ENCODE measurements around the gene PRKX. TPM values are rescaled to one million over a fixed set of nuclear protein-coding genes. Genes with fewer than 3 reads are reported as not detected.
A peak's percentile ranks its signal among the peaks of the same experiment; 100 is the strongest.

Gene PRKX
- total RNA-seq (2016; rRNA removed; fragmentation: Illumina TruSeq; extraction: Trizol) (0.15 and 0.22 TPM in 2 replicates), polyA plus RNA-seq (2011; rRNA removed) (0.01 and 0.08 TPM in 2 replicates), polyA minus RNA-seq (2011; rRNA and poly(A)+ RNA removed; ENCODE audit: low replicate concordance) (0.02 and 14.2 TPM in 2 replicates), Bru-seq, nascent RNA (percentile 8 among the genes with signal in this experiment), BruChase-seq, experiment 1, labeled RNA remaining after a 6-hour chase (percentile 8 among the genes with signal in this experiment), BruChase-seq, experiment 2, labeled RNA remaining after a 2-hour chase (percentile 8 among the genes with signal in this experiment)
- total RNA-seq (2016; cell fraction: cytosol; rRNA removed; fragmentation: Illumina TruSeq; extraction: Trizol; ENCODE audit: low read depth): not detected in 2 replicates
- total RNA-seq (2016; cell fraction: insoluble cytoplasmic fraction; rRNA removed; fragmentation: Illumina TruSeq; extraction: Trizol): 0.17 TPM in 1 of 2 replicates, not detected in the other
- not detected in 2 replicates for total RNA-seq (2016; cell fraction: membrane; rRNA removed; fragmentation: Illumina TruSeq; extraction: Trizol)
- total RNA-seq (2016; cell fraction: nucleus; rRNA removed; fragmentation: Illumina TruSeq; extraction: Trizol): not detected in 2 replicates
- 0.03 and 0.09 TPM in 2 replicates for polyA plus RNA-seq (2011; cell fraction: cytosol; rRNA removed)
- polyA plus RNA-seq (2011; cell fraction: nucleus; rRNA removed): 0.03 and 0.19 TPM in 2 replicates
- 0.03 and 0.11 TPM in 2 replicates for polyA plus RNA-seq (2012)
- polyA plus RNA-seq (2016; cell fraction: cytosol; fragmentation: Illumina TruSeq; extraction: Trizol; ENCODE audit: low read depth): not detected in 2 replicates
- 0.41 TPM in 1 of 2 replicates, not detected in the other for polyA plus RNA-seq (2016; cell fraction: insoluble cytoplasmic fraction; fragmentation: Illumina TruSeq; extraction: Trizol; ENCODE audit: low read depth)
- 0.19 TPM in 1 of 2 replicates, not detected in the other for polyA plus RNA-seq (2016; cell fraction: membrane; fragmentation: Illumina TruSeq; extraction: Trizol; ENCODE audit: low read depth)
- 0.57 and 0.68 TPM in 2 replicates for polyA plus RNA-seq (2016; cell fraction: nucleus; fragmentation: Illumina TruSeq; extraction: Trizol; ENCODE audit: insufficient read depth, low read depth)
- polyA minus RNA-seq (2011; cell fraction: cytosol; rRNA and poly(A)+ RNA removed): 0.26 TPM in 1 of 2 replicates, not detected in the other
- 0.12 TPM in 1 of 2 replicates, not detected in the other for polyA minus RNA-seq (2011; cell fraction: nucleus; rRNA and poly(A)+ RNA removed)
- long read RNA-seq, experiment 1: 0 reads
- long read RNA-seq, experiment 2: 0 reads

GRCh38 chrX:3713225-3713936 is at the start of gene PRKX:
Gene PRKX, minus strand, starts transcription at chrX:3713649. Its CDS starts 396 bp downstream, at chrX:3713253.
- no peaks in the 10 kb centered on the region for H3K36me3 ChIP-seq (replicated peaks in 1 of 2; ENCODE audit: control insufficient read depth in 1 of 2, insufficient read depth in 2 of 2, low read length in 2 of 2)
- no peak within 1 kb of the TSS for H2AFZ ChIP-seq (ENCODE audit: low read length)
- intact Hi-C loops (cut with micrococcal nuclease; ENCODE audit: unreplicated experiment) (no loop called here), in situ Hi-C loops (cut with HindIII; ENCODE audit: extremely low pct_ligation_motif_present, low pct_unique_long_range_greater_than_20kb) (no loop called here)
- peak within 1 kb of the TSS; percentile 12; the same call in 1 of the 2 replicates for H3K4me2 ChIP-seq (ENCODE audit: low read depth, low read length)
- ATAC-seq (peak; percentile 60; the same call in 2 of the 3 replicates), DNase-seq (ENCODE audit: low spot score) (no peak), FAIRE-seq (no peak)
- no peaks in the 10 kb centered on the region for H3K4me1 ChIP-seq (ENCODE audit: insufficient read depth, low read length)
- no peaks in the 10 kb centered on the region for H4K20me1 ChIP-seq (ENCODE audit: insufficient read depth, low read length)
- no CpG with 5 or more reads among the region's 97 CpGs for WGBS (ENCODE audit: low lambda C conversion rate)
- POLR2A ChIA-PET: no interaction called here
- H3K27ac ChIP-seq (ENCODE audit: extremely low read length, insufficient read depth, low read length): no peak within 1 kb of the TSS
- no peaks in the 10 kb centered on the region for H3K9me3 ChIP-seq (ENCODE audit: low read length)
- H3K27me3 ChIP-seq (ENCODE audit: control insufficient read depth in 1 of 2, insufficient read depth in 2 of 2, low read length in 2 of 2): no peaks in the 10 kb centered on the region
- TF ChIP-seq AGO2 (optimal IDR thresholded peaks at IDR 0.05; ENCODE audit: low read depth, low read length): no peak
- no peak for TF ChIP-seq IRF1 (CRISPR knock-in tag; IDR thresholded peaks at IDR 0.05; ENCODE audit: low read depth)
- TF ChIP-seq MAFF (IDR thresholded peaks at IDR 0.05; ENCODE audit: low read depth, low read length): no peak
- TF ChIP-seq CCAR2 (optimal IDR thresholded peaks at IDR 0.05; ENCODE audit: low read depth, low read length): no peak
- TF ChIP-seq SAFB2 (CRISPR knock-in tag; IDR thresholded peaks at IDR 0.05; ENCODE audit: borderline replicate concordance, low read depth): no peak
- BruUV-seq (replicated peaks): no TSS peak
- CTCF ChIA-PET (ENCODE audit: low intra/inter-chr PET ratio, low total read pairs): no interaction called here
- H3K79me2 ChIP-seq (ENCODE audit: insufficient read depth, low read length): no peaks in the 10 kb centered on the region
- no peak within 1 kb of the TSS for H3K9ac ChIP-seq (ENCODE audit: insufficient read depth, low read depth, low read length)
- no peak within 1 kb of the TSS; a peak in 1 of 6 replicates for H3K4me3 ChIP-seq (replicated peaks in 1 of 3; ENCODE audit: insufficient read depth in 1 of 3, low read depth in 2 of 3, low read length in 3 of 3)
